ENCODE measurements around the gene DNAH17. TPM values are rescaled to one million over a fixed set of nuclear protein-coding genes. Genes with fewer than 3 reads are reported as not detected.

Gene DNAH17
- total and polyA plus RNA-seq, 2 experiments from 2014 or later, result 0.64 TPM; not detected in 1

DNA sequence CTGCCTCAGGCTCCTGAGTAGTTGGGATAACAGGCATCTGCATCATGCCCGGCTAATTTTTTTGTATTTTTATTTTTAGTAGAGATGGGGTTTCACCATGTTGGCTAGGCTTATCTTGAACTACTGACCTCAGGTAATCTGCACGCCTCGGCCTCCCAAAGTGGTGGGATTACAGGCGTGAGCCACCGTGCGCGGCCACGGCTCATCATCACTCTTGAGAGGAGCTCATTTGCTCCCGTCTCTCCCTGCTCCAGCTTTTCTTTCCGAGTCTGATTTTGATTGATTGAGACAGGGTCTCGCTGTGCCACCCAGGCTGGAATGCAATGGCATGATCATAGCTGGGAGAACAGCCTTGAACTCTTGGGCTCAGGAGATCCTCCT, 186.2 kb downstream of the DNAH17 start:
- no peak for DNase-seq
- H3K9me3 ChIP-seq (ENCODE audit: low read depth), result no peaks in the 10 kb centered on the region
- peak overlapping the region; percentile 86 for H3K27ac ChIP-seq
- H3K9me2 ChIP-seq (ENCODE audit: insufficient read depth), result no peaks in the 10 kb centered on the region
- peak overlapping the region; percentile 36 for H3K4me2 ChIP-seq (ENCODE audit: unreplicated experiment)
- 0 out of 2 replicates have a peak, but pooled peaks cover 4% of the 10 kb centered on the region for H3K36me3 ChIP-seq (ENCODE audit: low read depth)
- H4K20me1 ChIP-seq (ENCODE audit: insufficient read depth), result no peaks in the 10 kb centered on the region
- no peak overlapping the region for H3K4me3 ChIP-seq
- peak overlapping the region; percentile 59 for H3K9ac ChIP-seq
- in situ Hi-C loops (cut with MboI), result no loop called here
- H3F3A ChIP-seq (ENCODE audit: insufficient read depth), result peaks cover 41% of the 10 kb centered on the region
- H3K4me1 ChIP-seq (ENCODE audit: insufficient read depth), result peaks cover 45% of the 10 kb centered on the region
- no peaks in the 10 kb centered on the region for H3K27me3 ChIP-seq (replicated peaks; ENCODE audit: insufficient read depth)
- peaks cover 96% of the 10 kb centered on the region for H3K79me2 ChIP-seq (ENCODE audit: insufficient read depth)
- no peak overlapping the region for H2AFZ ChIP-seq
- TF ChIP-seq EZH2phosphoT487 (IDR thresholded peaks at IDR 0.05; ENCODE audit: insufficient read depth, low read depth) (no peak), EZH2 (IDR thresholded peaks at IDR 0.05; ENCODE audit: insufficient read depth, poor library complexity, severe bottlenecking) (no peak)
- 92% methylated on average over 11 of the region's 11 CpGs for WGBS, 2 experiments (ENCODE audit: low coverage in 1 of 2, low lambda C conversion rate in 2 of 2, missing lambda C conversion rate in 2 of 2)

DNA sequence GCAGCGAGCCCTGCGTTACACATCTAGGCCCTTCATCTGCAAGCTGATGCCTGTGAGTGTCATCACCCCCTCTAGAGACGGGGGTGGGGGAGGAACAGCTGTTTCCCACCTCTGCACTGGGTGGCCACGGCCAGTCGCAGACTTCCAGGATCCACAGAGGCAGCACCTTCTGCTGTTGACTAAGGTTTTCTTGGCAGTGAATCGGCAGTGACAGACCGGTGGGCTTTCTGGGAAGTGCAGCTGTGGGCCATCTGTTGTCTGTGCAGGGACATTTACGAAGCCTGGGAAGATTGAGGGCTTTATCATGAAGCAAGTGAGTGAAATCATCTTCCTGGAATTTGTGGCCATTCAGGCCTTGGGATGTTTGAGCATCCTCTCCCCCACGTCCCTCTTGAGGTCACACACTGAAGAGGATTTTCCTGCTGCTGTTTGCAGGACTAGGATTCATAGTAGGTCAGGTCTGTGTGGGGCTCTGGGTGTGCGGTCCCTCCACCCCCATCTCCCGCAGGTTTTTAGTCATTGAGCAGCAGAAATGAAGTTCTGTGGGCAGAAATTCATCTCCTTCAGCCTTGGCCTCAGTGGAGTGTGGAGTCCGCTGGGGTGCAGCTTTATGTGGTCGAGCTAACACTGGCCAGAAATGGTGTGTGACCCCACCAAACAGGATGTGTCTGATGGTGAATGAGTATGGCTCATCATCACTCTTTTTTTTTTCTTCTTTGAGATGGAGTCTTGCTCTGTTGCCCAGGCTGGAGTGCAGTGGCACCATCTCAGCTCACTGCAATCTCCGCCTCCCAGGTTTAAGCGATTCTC, 186.8 kb downstream of the DNAH17 start:
- 0 out of 2 replicates have a peak, but pooled peaks cover 4% of the 10 kb centered on the region for H3K36me3 ChIP-seq (ENCODE audit: low read depth)
- TF ChIP-seq EZH2 (IDR thresholded peaks at IDR 0.05; ENCODE audit: insufficient read depth, poor library complexity, severe bottlenecking) (no peak), EZH2phosphoT487 (IDR thresholded peaks at IDR 0.05; ENCODE audit: insufficient read depth, low read depth) (no peak)
- H2AFZ ChIP-seq, result no peak overlapping the region
- peaks cover 49% of the 10 kb centered on the region for H3K4me1 ChIP-seq (ENCODE audit: insufficient read depth)
- in situ Hi-C loops (cut with MboI), result no loop called here
- peak overlapping the region; percentile 86 for H3K27ac ChIP-seq
- H3K4me3 ChIP-seq, result 0 out of 2 replicates have a peak overlapping the region, but pooled peaks have one; percentile 12
- no peaks in the 10 kb centered on the region for H3K27me3 ChIP-seq (replicated peaks; ENCODE audit: insufficient read depth)
- 21 to 22% methylated on average over 15 of the region's 15 CpGs for WGBS, 2 experiments (ENCODE audit: low coverage in 1 of 2, low lambda C conversion rate in 2 of 2, missing lambda C conversion rate in 2 of 2)
- peak overlapping the region; percentile 36 for H3K4me2 ChIP-seq (ENCODE audit: unreplicated experiment)
- H3K79me2 ChIP-seq (ENCODE audit: insufficient read depth), result peaks cover 96% of the 10 kb centered on the region
- DNase-seq, result peak; percentile 97
- peaks cover 47% of the 10 kb centered on the region for H3F3A ChIP-seq (ENCODE audit: insufficient read depth)
- H3K9me2 ChIP-seq (ENCODE audit: insufficient read depth), result no peaks in the 10 kb centered on the region
- no peaks in the 10 kb centered on the region for H4K20me1 ChIP-seq (ENCODE audit: insufficient read depth)
- H3K9me3 ChIP-seq (ENCODE audit: low read depth), result no peaks in the 10 kb centered on the region
- peak overlapping the region; percentile 59 for H3K9ac ChIP-seq

DNA sequence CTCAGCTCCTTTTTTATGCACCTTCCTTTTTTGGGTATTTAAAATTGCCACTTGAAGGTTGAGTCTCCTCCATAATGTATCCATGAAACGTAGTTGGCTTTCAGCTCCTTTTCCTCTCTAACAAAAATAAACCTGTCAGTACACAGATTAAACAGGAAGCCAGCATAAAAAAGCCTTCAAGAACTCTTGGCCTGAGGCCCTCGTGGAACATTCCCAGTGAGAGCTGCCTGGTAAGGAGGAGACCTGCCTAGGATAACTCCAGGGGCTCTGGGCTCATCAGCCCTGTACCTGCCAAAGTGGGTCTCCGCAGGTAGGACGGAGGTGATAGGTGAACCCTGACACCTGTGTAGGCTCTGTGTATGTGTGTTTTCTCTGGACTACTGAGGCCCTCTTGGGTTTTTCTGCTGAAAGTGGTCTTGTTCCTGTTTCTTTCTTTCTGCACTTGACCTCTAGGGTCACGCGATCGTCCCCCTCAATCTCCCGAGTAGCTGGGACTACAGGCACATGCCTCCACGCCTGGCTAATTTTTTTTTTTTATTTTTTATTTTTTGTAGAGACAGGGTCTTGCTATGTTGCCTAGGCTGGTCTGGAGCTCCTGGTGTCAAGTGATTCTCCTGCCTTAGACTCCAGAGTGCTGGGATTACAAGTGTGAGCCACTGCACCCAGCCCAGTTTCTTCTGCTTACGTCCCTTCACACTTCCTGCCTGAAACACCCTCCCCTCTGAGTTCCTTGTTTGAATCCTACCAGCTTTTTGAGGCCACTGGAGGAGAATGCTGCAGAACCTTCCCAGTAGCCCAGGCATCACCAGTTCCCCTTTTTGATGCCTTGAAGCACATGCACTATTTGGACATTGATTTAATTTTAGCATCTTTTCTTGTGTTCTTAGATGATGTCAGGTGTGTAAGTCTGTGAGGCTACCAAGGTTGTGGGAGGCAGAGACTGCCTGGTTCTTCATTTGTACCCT, 188.9 kb downstream of the DNAH17 start:
- H4K20me1 ChIP-seq (ENCODE audit: insufficient read depth), result no peaks in the 10 kb centered on the region
- 86% methylated on average over 10 of the region's 10 CpGs for WGBS, 2 experiments (ENCODE audit: low coverage in 1 of 2, low lambda C conversion rate in 2 of 2, missing lambda C conversion rate in 2 of 2)
- in situ Hi-C loops (cut with MboI), result no loop called here
- no peaks in the 10 kb centered on the region for H3K9me3 ChIP-seq (ENCODE audit: low read depth)
- H3K4me1 ChIP-seq (ENCODE audit: insufficient read depth), result peaks cover 69% of the 10 kb centered on the region
- H3K4me3 ChIP-seq, result no peak overlapping the region
- no peak for DNase-seq
- H2AFZ ChIP-seq, result no peak overlapping the region
- no peaks in the 10 kb centered on the region for H3K36me3 ChIP-seq (ENCODE audit: low read depth)
- peaks cover 90% of the 10 kb centered on the region for H3K79me2 ChIP-seq (ENCODE audit: insufficient read depth)
- H3K4me2 ChIP-seq (ENCODE audit: unreplicated experiment), result no peak overlapping the region
- TF ChIP-seq EZH2 (IDR thresholded peaks at IDR 0.05; ENCODE audit: insufficient read depth, poor library complexity, severe bottlenecking) (no peak), EZH2phosphoT487 (IDR thresholded peaks at IDR 0.05; ENCODE audit: insufficient read depth, low read depth) (no peak)
- H3K27ac ChIP-seq, result no peak overlapping the region
- H3K9ac ChIP-seq, result no peak overlapping the region
- peaks cover 66% of the 10 kb centered on the region for H3F3A ChIP-seq (ENCODE audit: insufficient read depth)
- H3K27me3 ChIP-seq (replicated peaks; ENCODE audit: insufficient read depth), result no peaks in the 10 kb centered on the region
- no peaks in the 10 kb centered on the region for H3K9me2 ChIP-seq (ENCODE audit: insufficient read depth)

DNA sequence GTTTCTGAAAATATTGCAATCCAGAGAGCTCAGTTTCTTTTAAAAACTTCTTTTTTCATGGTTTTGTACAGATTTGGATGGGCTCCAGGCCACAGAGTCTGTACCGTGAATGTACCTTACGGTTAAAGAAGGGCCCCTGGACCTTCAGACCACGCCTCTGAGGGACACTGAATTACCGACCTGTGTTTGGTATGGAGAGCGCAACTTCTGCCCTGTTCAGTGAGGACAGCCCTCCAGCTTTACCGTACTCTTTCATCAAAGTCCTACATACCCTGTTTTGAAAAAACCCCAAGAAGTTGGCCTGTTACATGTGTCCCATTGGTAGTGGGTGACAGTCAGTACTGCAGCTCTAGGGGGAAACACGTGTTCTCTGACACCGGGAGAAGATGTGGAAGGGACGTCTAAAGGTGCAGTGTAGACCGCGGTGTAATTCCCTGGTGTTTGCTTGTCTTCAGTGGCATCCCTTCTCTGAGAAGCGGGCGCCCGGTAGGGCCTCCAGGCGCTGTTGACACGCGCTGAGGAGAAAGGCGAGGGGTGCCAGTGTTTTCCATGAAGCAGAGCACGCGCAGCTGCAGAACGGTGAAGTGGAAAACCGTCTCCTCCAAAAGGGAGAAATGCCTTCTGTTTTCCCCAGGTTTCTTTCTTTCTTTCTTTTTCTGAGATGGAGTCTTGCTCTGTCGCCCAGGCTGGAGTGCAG, 192.6 kb downstream of the DNAH17 start:
- in situ Hi-C loops (cut with MboI), result no loop called here
- Histone ChIP-seq H3K27ac (peak overlapping the region; percentile 93), H3K4me3 (no peak overlapping the region), H3K4me1 (ENCODE audit: insufficient read depth) (peaks cover 71% of the 10 kb centered on the region), H3K4me2 (ENCODE audit: unreplicated experiment) (peak overlapping the region; percentile 64), H2AFZ (no peak overlapping the region), H3K27me3 (replicated peaks; ENCODE audit: insufficient read depth) (no peaks in the 10 kb centered on the region), H3F3A (ENCODE audit: insufficient read depth) (peaks cover 73% of the 10 kb centered on the region), H3K79me2 (ENCODE audit: insufficient read depth) (peaks cover 94% of the 10 kb centered on the region), H4K20me1 (ENCODE audit: insufficient read depth) (no peaks in the 10 kb centered on the region), H3K9me2 (ENCODE audit: insufficient read depth) (no peaks in the 10 kb centered on the region), H3K36me3 (ENCODE audit: low read depth) (no peaks in the 10 kb centered on the region), H3K9me3 (ENCODE audit: low read depth) (no peaks in the 10 kb centered on the region), H3K9ac (peak overlapping the region; percentile 70)
- no peak for DNase-seq
- WGBS, 2 experiments (ENCODE audit: low coverage in 1 of 2, low lambda C conversion rate in 2 of 2, missing lambda C conversion rate in 2 of 2), result 90 to 92% methylated on average over 23 of the region's 23 CpGs
- TF ChIP-seq EZH2phosphoT487 (IDR thresholded peaks at IDR 0.05; ENCODE audit: insufficient read depth, low read depth) (no peak), EZH2 (IDR thresholded peaks at IDR 0.05; ENCODE audit: insufficient read depth, poor library complexity, severe bottlenecking) (no peak)
